Astrocyte of the spinal cord (primary cell): ENCODE results near the gene WDR77.

Experiments used
- DNase-seq: peaks from one replicate; pipeline ENCODE4 v3.0.0; 2011; ENCODE audit warnings: low read depth, low spot score
- H3K4me3 ChIP-seq: 2 replicates; pipeline ENCODE4 v1.5.1; 2011; ENCODE audit warnings: low read depth, mild to moderate bottlenecking, low read length, moderate library complexity
- in situ Hi-C: cut with HindIII; loops from 2 replicates; pipeline ENCODE4 v1.10.0; 2017; ENCODE audit warnings: low sequenced_read_pairs
- TF ChIP-seq, protein P1 (sequence below): IDR thresholded peaks from 2 replicates; pipeline ENCODE4 v1.5.1; 2012; ENCODE audit warnings: low read depth, mild to moderate bottlenecking, low read length, inconsistent platforms

The WDR77 gene

GRCh38 chr1:111399792-111400610 lies 49.1 kb downstream of the WDR77 start:
- TF ChIP-seq, protein P1, sequence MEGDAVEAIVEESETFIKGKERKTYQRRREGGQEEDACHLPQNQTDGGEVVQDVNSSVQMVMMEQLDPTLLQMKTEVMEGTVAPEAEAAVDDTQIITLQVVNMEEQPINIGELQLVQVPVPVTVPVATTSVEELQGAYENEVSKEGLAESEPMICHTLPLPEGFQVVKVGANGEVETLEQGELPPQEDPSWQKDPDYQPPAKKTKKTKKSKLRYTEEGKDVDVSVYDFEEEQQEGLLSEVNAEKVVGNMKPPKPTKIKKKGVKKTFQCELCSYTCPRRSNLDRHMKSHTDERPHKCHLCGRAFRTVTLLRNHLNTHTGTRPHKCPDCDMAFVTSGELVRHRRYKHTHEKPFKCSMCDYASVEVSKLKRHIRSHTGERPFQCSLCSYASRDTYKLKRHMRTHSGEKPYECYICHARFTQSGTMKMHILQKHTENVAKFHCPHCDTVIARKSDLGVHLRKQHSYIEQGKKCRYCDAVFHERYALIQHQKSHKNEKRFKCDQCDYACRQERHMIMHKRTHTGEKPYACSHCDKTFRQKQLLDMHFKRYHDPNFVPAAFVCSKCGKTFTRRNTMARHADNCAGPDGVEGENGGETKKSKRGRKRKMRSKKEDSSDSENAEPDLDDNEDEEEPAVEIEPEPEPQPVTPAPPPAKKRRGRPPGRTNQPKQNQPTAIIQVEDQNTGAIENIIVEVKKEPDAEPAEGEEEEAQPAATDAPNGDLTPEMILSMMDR: peak; percentile 62
- in situ Hi-C loops: no loop called here
- peak; percentile 47 for DNase-seq
- no peak overlapping the region for H3K4me3 ChIP-seq

GRCh38 chr1:111392460-111392945 lies 56.6 kb downstream of the WDR77 start:
- in situ Hi-C loops: no loop called here
- no peak for DNase-seq
- H3K4me3 ChIP-seq: no peak overlapping the region
- TF ChIP-seq, protein P1: no peak

- in situ Hi-C loops: no loop called here
- no peak for DNase-seq
- no peak overlapping the region for H3K4me3 ChIP-seq
- TF ChIP-seq, protein P1: no peak
These were observed 57.0 kb downstream of the WDR77 start for GRCh38 chr1:111392042-111392441.
